GM18870 (cell line): ENCODE data around the gene COQ10A.

Experiments used
- ATAC-seq: cut with Tn5 transposase; IDR thresholded peaks from one replicate; pipeline ENCODE4 v1.9.1; 2021; ENCODE audit warnings: moderate library complexity; ENCODE audit not compliant: unreplicated experiment

COQ10A gene

GRCh38 chr12:56266693-56267442 lies at the start of gene COQ10A:
Gene COQ10A, plus strand, starts transcription at chr12:56266942. Its CDS starts 177 bp downstream, at chr12:56267119.
- ATAC-seq: peak; percentile 69

GRCh38 chr12:56219840-56220239 lies 46.9 kb upstream of the COQ10A start:
- no peak for ATAC-seq

- no peak for ATAC-seq
These were observed 46.0 kb upstream of the COQ10A start for GRCh38 chr12:56220611-56221231.

- peak; percentile 18 for ATAC-seq
These were observed 45.4 kb upstream of the COQ10A start for GRCh38 chr12:56221232-56221756.

GRCh38 chr12:56221757-56222530 lies 44.8 kb upstream of the COQ10A start, which contains the start of gene RNF41:
Gene RNF41, minus strand, starts transcription at chr12:56221922. Its CDS starts 7,875 bp downstream, at chr12:56214047.
- ATAC-seq: peak; percentile 71

- ATAC-seq: no peak
These were observed 44.2 kb upstream of the COQ10A start for GRCh38 chr12:56222531-56222895.

GRCh38 chr12:56223571-56224101 lies 43.1 kb upstream of the COQ10A start:
- ATAC-seq: no peak

GRCh38 chr12:56224102-56224701 lies 42.5 kb upstream of the COQ10A start, which contains the start of gene NABP2:
Gene NABP2, plus strand, starts transcription at chr12:56224342. Its CDS starts 515 bp downstream, at chr12:56224857.
- peak; percentile 61 for ATAC-seq

GRCh38 chr12:56224954-56225353 lies 41.8 kb upstream of the COQ10A start:
- ATAC-seq: no peak

GRCh38 chr12:56229082-56229481 lies 37.7 kb upstream of the COQ10A start:
- no peak for ATAC-seq

GRCh38 chr12:56229916-56230431 lies 36.8 kb upstream of the COQ10A start, which contains the start of gene SLC39A5:
Gene SLC39A5, plus strand, starts transcription at chr12:56230051. Its CDS starts 1,224 bp downstream, at chr12:56231275.
- no peak for ATAC-seq

- no peak for ATAC-seq
These were observed 36.1 kb upstream of the COQ10A start for GRCh38 chr12:56230432-56231183.

- ATAC-seq: no peak
These were observed 35.6 kb upstream of the COQ10A start for GRCh38 chr12:56231184-56231582.

- ATAC-seq: no peak
These were observed 31.9 kb upstream of the COQ10A start for GRCh38 chr12:56234746-56235436.

GRCh38 chr12:56236091-56236490 lies 30.7 kb upstream of the COQ10A start:
- no peak for ATAC-seq

- ATAC-seq: no peak
These were observed 29.8 kb upstream of the COQ10A start for GRCh38 chr12:56236985-56237384.

GRCh38 chr12:56237552-56237951 lies 29.2 kb upstream of the COQ10A start:
- no peak for ATAC-seq

GRCh38 chr12:56241424-56242303 lies 25.1 kb upstream of the COQ10A start:
- ATAC-seq: no peak
